ENCODE results near the gene ST6GALNAC6. TPM values are rescaled to one million over a fixed set of nuclear protein-coding genes. Genes with fewer than 3 reads are reported as not detected.

ST6GALNAC6 gene
- total and polyA plus RNA-seq, 10 of the 15 experiments (the other 5 are each of a cell fraction or from before 2014, with no cell fraction given): 0.40 to 27.0 (median 16.8) TPM

- no peaks in the 10 kb centered on the region for H3K36me3 ChIP-seq (ENCODE audit: control insufficient read depth in 2 of 2, insufficient read depth in 2 of 2, low read length in 1 of 2)
- H2AFZ ChIP-seq (ENCODE audit: control insufficient read depth, low read depth, low read length): no peak overlapping the region
- H3K79me2 ChIP-seq (ENCODE audit: control insufficient read depth, insufficient read depth, low read length): no peaks in the 10 kb centered on the region
- BruUV-seq (replicated peaks): no TSS peak
- intact Hi-C loops (cut with micrococcal nuclease; ENCODE audit: unreplicated experiment): loop anchor here (2.0 kb wide), 2 partner anchors 49 to 367 kb away; no protein-coding TSS in a partner anchor
- no peak for FAIRE-seq
- no peaks in the 10 kb centered on the region for H4K20me1 ChIP-seq (ENCODE audit: control insufficient read depth, insufficient read depth)
- 61% methylated on average over 9 of the region's 9 CpGs for WGBS (ENCODE audit: insufficient coverage, insufficient replicate concordance, low lambda C conversion rate, missing lambda C conversion rate)
- no peak for DNase-seq (ENCODE audit: low read depth, low spot score)
- H3K27me3 ChIP-seq (replicated peaks in 1 of 2; ENCODE audit: control insufficient read depth in 2 of 2, insufficient read depth in 2 of 2, low read length in 1 of 2): no peaks in the 10 kb centered on the region
- no peak overlapping the region for H3K27ac ChIP-seq (ENCODE audit: control insufficient read depth, insufficient read depth)
- TF ChIP-seq NBN (IDR thresholded peaks at IDR 0.05) (no peak), ZNF207 (IDR thresholded peaks at IDR 0.05; ENCODE audit: borderline replicate concordance) (no peak), PAX5 (IDR thresholded peaks at IDR 0.05; ENCODE audit: borderline replicate concordance, low read depth, low read length) (no peak), EZH2 (IDR thresholded peaks at IDR 0.05; ENCODE audit: borderline replicate concordance, control insufficient read depth, low read depth, low read length) (no peak), ZZZ3 (IDR thresholded peaks at IDR 0.05; ENCODE audit: control insufficient read depth, insufficient read length, low read depth) (no peak), TARDBP (IDR thresholded peaks at IDR 0.05; ENCODE audit: borderline replicate concordance) (no peak), E2F8 (IDR thresholded peaks at IDR 0.05; ENCODE audit: low read depth, partially characterized antibody) (no peak), FOXK2 (IDR thresholded peaks at IDR 0.05) (no peak), ZNF217 (IDR thresholded peaks at IDR 0.05) (no peak)
- ChIA-PET RAD21 (ENCODE audit: unreplicated experiment) (interaction anchor here (0.7 to 2.8 kb wide), 3 partner anchors 48 to 108 kb away, joined by 3 to 15 read pairs (median 4); no protein-coding TSS in a partner anchor), POLR2A (no interaction called here), SMC1A (ENCODE audit: uncharacterized antibody, unreplicated experiment) (no interaction called here), CTCF (interaction anchor here (1.0 to 6.2 kb wide), 3 partner anchors 17 to 137 kb away, joined by 4 to 91 read pairs (median 4); partner anchors contain the start of genes ENG, ST6GALNAC4 and TOR2A)
- no peak overlapping the region for H3K4me3 ChIP-seq
- no peak for ATAC-seq
- in situ Hi-C loops (cut with MboI): no loop called here
- no peak overlapping the region for H3K4me2 ChIP-seq (ENCODE audit: control insufficient read depth, insufficient read depth)
- H3K4me1 ChIP-seq (ENCODE audit: control insufficient read depth, insufficient read depth, low read length): peaks cover 3% of the 10 kb centered on the region; the same call in 1 of the 2 replicates
- no peaks in the 10 kb centered on the region for H3K9me3 ChIP-seq (replicated peaks; ENCODE audit: control insufficient read depth, insufficient read depth, low read length)
- H3K9ac ChIP-seq (ENCODE audit: control insufficient read depth, insufficient read depth, low read length): no peak overlapping the region
Measured at GRCh38 chr9:127871531-127871930, 27.9 kb downstream of the ST6GALNAC6 start.

Measured in GM12878 (cell line).